CD14-positive monocyte (primary cell): ENCODE measurements around the gene PLXNA2. TPM values are rescaled to one million over a fixed set of nuclear protein-coding genes. Genes with fewer than 3 reads are reported as not detected.

Experiments used
- DNase-seq, 3 donors: peaks; one replicate each; pipeline ENCODE4 v3.0.0-alpha.2; 2011 to 2022
- H2AFZ ChIP-seq: 2 replicates; pipeline ENCODE4 v1.6.0; 2012; ENCODE audit warnings: mild to moderate bottlenecking, low read depth, low read length, inconsistent platforms; ENCODE audit not compliant: insufficient read depth, poor library complexity, severe bottlenecking
- H3K27ac ChIP-seq, 2 donors: 1 replicate in 1 of 2; 2 replicates in 1 of 2; pipeline ENCODE4 v1.5.1; 2012 to 2013; ENCODE audit warnings: low read length in 2 of 2, control low read depth in 1 of 2, inconsistent platforms in 1 of 2, low read depth in 1 of 2, mild to moderate bottlenecking in 1 of 2
- H3K27me3 ChIP-seq, 2 donors: one replicate each; pipeline versions ENCODE4 v1.6.0 to v1.6.1; 2011 to 2013; ENCODE audit warnings: low read length in 2 of 2; ENCODE audit not compliant: control insufficient read depth in 2 of 2, insufficient read depth in 2 of 2
- H3K36me3 ChIP-seq, 2 donors: replicated peaks in 1 of 2; 1 replicate in 1 of 2; 2 replicates in 1 of 2; pipeline versions ENCODE4 v1.5.1 to v1.6.1; 2012 to 2013; ENCODE audit warnings: low read length in 2 of 2, control low read depth in 1 of 2, inconsistent platforms in 1 of 2, mild to moderate bottlenecking in 1 of 2; ENCODE audit not compliant: insufficient read depth in 2 of 2, control insufficient read depth in 1 of 2
- H3K4me1 ChIP-seq, 2 donors: 1 replicate in 1 of 2; 2 replicates in 1 of 2; pipeline versions ENCODE4 v1.5.1 to v1.6.1; 2012 to 2013; ENCODE audit warnings: low read length in 2 of 2, control low read depth in 1 of 2, inconsistent platforms in 1 of 2, mild to moderate bottlenecking in 1 of 2, moderate library complexity in 1 of 2; ENCODE audit not compliant: insufficient read depth in 2 of 2, control insufficient read depth in 1 of 2
- H3K4me2 ChIP-seq: replicated peaks from 2 replicates; pipeline ENCODE3; 2012; ENCODE audit warnings: low read length, moderate library complexity, mild to moderate bottlenecking; ENCODE audit not compliant: poor library complexity, severe bottlenecking; ENCODE audit errors: extremely low read depth
- H3K4me3 ChIP-seq, 3 experiments: fragments of 200-600 bp in 1 of 3; sonication (generic) in 1 of 3; replicated peaks in 1 of 3; 1 replicate in 2 of 3; 2 replicates in 1 of 3; pipeline ENCODE4 v1.5.1; 2011 to 2013; ENCODE audit warnings: low read length in 3 of 3, mild to moderate bottlenecking in 3 of 3, control low read depth in 2 of 3, low read depth in 2 of 3, inconsistent platforms in 1 of 3, moderate library complexity in 1 of 3
- H3K79me2 ChIP-seq: 2 replicates; pipeline ENCODE4 v1.6.0; 2012; ENCODE audit warnings: mild to moderate bottlenecking, control low read depth, inconsistent platforms, low read length, moderate library complexity; ENCODE audit not compliant: insufficient read depth
- H3K9ac ChIP-seq: 2 replicates; pipeline ENCODE4 v1.6.0; 2017; ENCODE audit warnings: low read length, mild to moderate bottlenecking; ENCODE audit not compliant: insufficient read depth, poor library complexity, severe bottlenecking
- H3K9me3 ChIP-seq, 2 donors: replicated peaks in 1 of 2; 1 replicate in 1 of 2; 2 replicates in 1 of 2; pipeline versions ENCODE4 v1.5.1 to v1.6.1; 2012 to 2013; ENCODE audit warnings: low read length in 2 of 2, control low read depth in 1 of 2; ENCODE audit not compliant: control insufficient read depth in 1 of 2, insufficient read depth in 1 of 2
- H4K20me1 ChIP-seq: 2 replicates; pipeline ENCODE4 v1.6.0; 2012; ENCODE audit warnings: mild to moderate bottlenecking, low read length, control low read depth, moderate library complexity; ENCODE audit not compliant: insufficient read depth
- H3K27ac Mint-ChIP-seq, 7 donors: one replicate each; pipeline ENCODE4 v1.8.0; 2020; ENCODE audit warnings: mild to moderate bottlenecking in 7 of 7, mixed read lengths in 7 of 7, moderate library complexity in 6 of 7, inconsistent platforms in 2 of 7
- H3K27me3 Mint-ChIP-seq, 3 donors: one replicate each; pipeline ENCODE4 v1.8.0; 2021 to 2022; ENCODE audit warnings: low read depth in 3 of 3, mild to moderate bottlenecking in 3 of 3, mixed read lengths in 3 of 3, moderate library complexity in 3 of 3, inconsistent platforms in 1 of 3
- H3K36me3 Mint-ChIP-seq, 2 donors: one replicate each; pipeline ENCODE4 v1.8.0; 2020; ENCODE audit warnings: mixed read lengths in 2 of 2, inconsistent platforms in 1 of 2, mild to moderate bottlenecking in 1 of 2
- H3K4me1 Mint-ChIP-seq: one replicate; pipeline ENCODE4 v1.8.0; 2020; ENCODE audit warnings: mild to moderate bottlenecking, mixed read lengths
- H3K4me3 Mint-ChIP-seq, 2 donors: one replicate each; pipeline ENCODE4 v1.8.0; 2020; ENCODE audit warnings: mild to moderate bottlenecking in 2 of 2, mixed read lengths in 2 of 2, moderate library complexity in 1 of 2
- H3K9me3 Mint-ChIP-seq, 7 donors: one replicate each; pipeline ENCODE4 v1.8.0; 2020 to 2022; ENCODE audit warnings: mixed read lengths in 7 of 7, mild to moderate bottlenecking in 6 of 7, moderate library complexity in 6 of 7, inconsistent platforms in 2 of 7
- CTCF ChIP-seq: fragments of 200-600 bp; IDR thresholded peaks from one replicate; pipeline ENCODE4 v1.8.0; 2022; ENCODE audit warnings: antibody characterized with exemption, mild to moderate bottlenecking
- WGBS: methylation state at CpG from one replicate; pipeline ENCODE4 v1.1.5; 2013; ENCODE audit warnings: missing lambda C conversion rate; ENCODE audit not compliant: insufficient coverage; 5-methylcytosine and 5-hydroxymethylcytosine counted together
- intact Hi-C, 2 donors: fragments of 100-400 bp; cut with micrococcal nuclease; formaldehyde crosslinking; loops; one replicate each; pipeline versions ENCODE4 v1.15.0 to v1.15.1; 2023
- polyA plus RNA-seq, 3 donors: library from polyadenylated mRNA; depleted of rRNA in 1 of 3; unstranded in 2 of 3; stranded (reverse) in 1 of 3; fragments of 300-500 nt in 2 of 3; fragments of >200 nt in 1 of 3; fragmentation: Illumina TruSeq in 2 of 3; gene quantifications; 1 replicate in 2 of 3; 2 replicates in 1 of 3; pipeline ENCODE4 v1.2.3, GENCODE V29; 2012 to 2021

PLXNA2 gene
- polyA plus RNA-seq, 3 donors, result 0.75 to 2.1 (median 1.1) TPM

GRCh38 chr1:208030288-208031091 is 213.7 kb downstream of the PLXNA2 start:
- H3K9ac ChIP-seq, result no peak overlapping the region
- no peak overlapping the region for H3K4me2 ChIP-seq
- H3K79me2 ChIP-seq, result no peaks in the 10 kb centered on the region
- Mint-ChIP-seq H3K4me3 (no peak overlapping the region), H3K27me3 (peaks cover 0 to 2% (median 0%) of the 10 kb centered on the region in 3 donors), H3K4me1 (no peaks in the 10 kb centered on the region), H3K36me3 (no peaks in the 10 kb centered on the region), H3K27ac (no peak overlapping the region), H3K9me3 (no peaks in the 10 kb centered on the region)
- H3K36me3 ChIP-seq, result no peaks in the 10 kb centered on the region
- H3K4me1 ChIP-seq, result no peaks in the 10 kb centered on the region
- H2AFZ ChIP-seq, result no peak overlapping the region
- intact Hi-C loops, result no loop called here
- DNase-seq, result no peak
- H3K27me3 ChIP-seq, result no peaks in the 10 kb centered on the region
- WGBS, result 62% methylated on average over 10 of the region's 12 CpGs
- H3K4me3 ChIP-seq, result no peak overlapping the region
- no peaks in the 10 kb centered on the region for H3K9me3 ChIP-seq
- no peak overlapping the region for H3K27ac ChIP-seq
- no peak for TF ChIP-seq CTCF
- no peaks in the 10 kb centered on the region for H4K20me1 ChIP-seq

- Histone ChIP-seq H4K20me1 (no peaks in the 10 kb centered on the region), H3K4me3 (no peak overlapping the region), H3K4me1 (no peaks in the 10 kb centered on the region), H3K79me2 (no peaks in the 10 kb centered on the region), H3K9me3 (no peaks in the 10 kb centered on the region), H3K9ac (no peak overlapping the region), H3K4me2 (no peak overlapping the region), H3K27ac (no peak overlapping the region), H2AFZ (no peak overlapping the region), H3K27me3 (no peaks in the 10 kb centered on the region), H3K36me3 (no peaks in the 10 kb centered on the region)
- WGBS, result 67% methylated on average over 10 of the region's 13 CpGs
- H3K4me3 Mint-ChIP-seq, result no peak overlapping the region
- H3K27ac Mint-ChIP-seq, result no peak overlapping the region
- intact Hi-C loops, result loop anchor here in 1 of 2 donors (10.0 kb wide), 1 partner anchor 65 kb away; no protein-coding TSS in a partner anchor
- H3K4me1 Mint-ChIP-seq, result no peaks in the 10 kb centered on the region
- no peaks in the 10 kb centered on the region for H3K9me3 Mint-ChIP-seq
- no peak for TF ChIP-seq CTCF
- no peaks in the 10 kb centered on the region for H3K36me3 Mint-ChIP-seq
- peaks cover 0 to 2% (median 0%) of the 10 kb centered on the region in 3 donors for H3K27me3 Mint-ChIP-seq
- DNase-seq, result no peak
Observed at GRCh38 chr1:208029381-208030287, 214.6 kb downstream of the PLXNA2 start.
